GM13976 (cell line): ENCODE data around the gene ARID5B.
A peak's percentile ranks its signal among the peaks of the same experiment; 100 is the strongest.
"Not testable (repeated sequence)": the region's sequence is repeated elsewhere in the genome, so short reads cannot be mapped to it uniquely, and the experiment has no call there.

Experiments used
- DNase-seq: peaks from one replicate; pipeline ENCODE4 v3.0.0; 2012; ENCODE audit warnings: low spot score
- in situ Hi-C: fragments of 300-500 bp; cut with MboI; formaldehyde crosslinking; loops from one replicate; pipeline ENCODE4 v1.12.0; 2022; ENCODE audit warnings: low sequenced_read_pairs, mixed read lengths, inconsistent platforms; ENCODE audit not compliant: unreplicated experiment
- TF ChIP-seq, protein P1 (sequence below): IDR thresholded peaks from 2 replicates; pipeline ENCODE4 v1.5.1; 2012; ENCODE audit warnings: borderline replicate concordance, mild to moderate bottlenecking; ENCODE audit not compliant: insufficient read depth; ENCODE audit errors: extremely low read depth, missing control alignments, control extremely low read depth

Gene ARID5B

GRCh38 chr10:61974601-61975390 is 73.3 kb downstream of the ARID5B start:
- in situ Hi-C loops = no loop called here
- DNase-seq = no peak
- TF ChIP-seq, protein P1, sequence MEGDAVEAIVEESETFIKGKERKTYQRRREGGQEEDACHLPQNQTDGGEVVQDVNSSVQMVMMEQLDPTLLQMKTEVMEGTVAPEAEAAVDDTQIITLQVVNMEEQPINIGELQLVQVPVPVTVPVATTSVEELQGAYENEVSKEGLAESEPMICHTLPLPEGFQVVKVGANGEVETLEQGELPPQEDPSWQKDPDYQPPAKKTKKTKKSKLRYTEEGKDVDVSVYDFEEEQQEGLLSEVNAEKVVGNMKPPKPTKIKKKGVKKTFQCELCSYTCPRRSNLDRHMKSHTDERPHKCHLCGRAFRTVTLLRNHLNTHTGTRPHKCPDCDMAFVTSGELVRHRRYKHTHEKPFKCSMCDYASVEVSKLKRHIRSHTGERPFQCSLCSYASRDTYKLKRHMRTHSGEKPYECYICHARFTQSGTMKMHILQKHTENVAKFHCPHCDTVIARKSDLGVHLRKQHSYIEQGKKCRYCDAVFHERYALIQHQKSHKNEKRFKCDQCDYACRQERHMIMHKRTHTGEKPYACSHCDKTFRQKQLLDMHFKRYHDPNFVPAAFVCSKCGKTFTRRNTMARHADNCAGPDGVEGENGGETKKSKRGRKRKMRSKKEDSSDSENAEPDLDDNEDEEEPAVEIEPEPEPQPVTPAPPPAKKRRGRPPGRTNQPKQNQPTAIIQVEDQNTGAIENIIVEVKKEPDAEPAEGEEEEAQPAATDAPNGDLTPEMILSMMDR = no peak

- TF ChIP-seq, protein P1 = no peak
- no peak for DNase-seq
- in situ Hi-C loops = no loop called here
Observed at GRCh38 chr10:61975391-61975932, 74.0 kb downstream of the ARID5B start.

GRCh38 chr10:61976951-61977721 is 75.6 kb downstream of the ARID5B start:
- in situ Hi-C loops, DNase-seq: not testable (repeated sequence)

GRCh38 chr10:61978965-61979364 is 77.5 kb downstream of the ARID5B start:
- DNase-seq = no peak
- TF ChIP-seq, protein P1 = peak; percentile 32
- in situ Hi-C loops = no loop called here

DNA sequence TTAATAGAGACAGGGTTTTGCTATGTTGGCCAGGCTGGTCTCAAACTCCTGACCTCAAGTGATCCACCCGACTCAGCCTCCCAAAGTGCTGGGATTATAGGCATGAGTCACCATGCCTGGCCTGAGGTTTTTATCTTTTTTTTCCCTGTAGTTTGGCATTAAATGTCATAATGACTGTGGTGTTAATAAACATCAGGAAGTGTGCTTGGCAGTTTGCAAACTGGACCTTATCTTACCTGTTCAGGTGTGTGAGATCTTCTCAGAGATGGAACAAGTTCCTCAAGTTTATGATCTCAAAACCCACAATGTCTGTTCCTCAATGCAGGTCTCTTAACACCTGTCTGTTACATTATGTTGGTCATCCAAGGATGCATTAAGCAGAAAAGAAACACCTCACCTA is 80.0 kb downstream of the ARID5B start:
- no peak for DNase-seq
- in situ Hi-C loops = no loop called here

DNA sequence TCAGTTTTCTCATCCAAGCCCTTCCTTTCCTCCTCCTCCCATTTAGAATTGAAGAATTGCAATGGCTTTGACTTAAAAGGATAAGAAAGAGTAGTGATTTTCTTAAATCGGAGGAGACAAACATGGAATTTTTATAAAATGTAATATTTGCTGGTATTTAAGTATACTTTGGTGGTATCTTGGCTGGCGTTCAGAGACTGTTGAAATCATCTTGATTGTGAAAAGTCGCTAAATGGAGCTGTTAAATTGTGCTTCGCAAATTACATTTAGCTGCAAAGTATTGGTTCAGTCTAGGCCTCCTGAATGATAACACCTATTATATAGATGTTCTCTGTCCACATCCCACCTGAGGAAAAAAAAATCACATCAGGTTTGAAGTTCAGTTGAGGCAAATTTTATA is 81.8 kb downstream of the ARID5B start:
- in situ Hi-C loops = no loop called here
- TF ChIP-seq, protein P1 = no peak
- DNase-seq = no peak

More for the DNA sequence above, 80.0 kb downstream of the ARID5B start:
- TF ChIP-seq, protein P1 = no peak
